ENCODE data around the gene HACD3.

- TF ChIP-seq CTCF (conservative IDR thresholded peaks at IDR 0.05) (no peak), EZH2 (IDR thresholded peaks at IDR 0.05; ENCODE audit: low read depth) (no peak)
Observed at GRCh38 chr15:65541231-65541820, 11.1 kb downstream of the HACD3 start.

Measured in PC-9 (cell line).